OCI-LY1 (cell line): ENCODE measurements around the gene YIPF7.

ENCODE experiments used
- H2AFZ ChIP-seq: fragments of 200-600 bp; sonication (generic), shearing (Covaris generic); 2 replicates; pipeline ENCODE4 v1.6.0; 2014; ENCODE audit warnings: antibody characterized with exemption, mild to moderate bottlenecking, low read length
- H3F3A ChIP-seq: fragments of 200-600 bp; sonication (generic), shearing (Covaris generic); 2 replicates; pipeline ENCODE4 v1.6.0; 2014; ENCODE audit warnings: mild to moderate bottlenecking, antibody characterized with exemption, low read length, moderate library complexity; ENCODE audit not compliant: insufficient read depth
- H3K27ac ChIP-seq: fragments of 200-600 bp; sonication (generic); 2 replicates; pipeline ENCODE4 v1.5.1; 2014; ENCODE audit warnings: low read length, mixed run types, mild to moderate bottlenecking, low read depth; ENCODE audit not compliant: poor library complexity, severe bottlenecking
- H3K27me3 ChIP-seq: fragments of 200-600 bp; sonication (generic); 2 replicates; pipeline ENCODE4 v1.6.0; 2014; ENCODE audit warnings: antibody characterized with exemption, mild to moderate bottlenecking, low read length, moderate library complexity; ENCODE audit not compliant: insufficient read depth
- H3K36me3 ChIP-seq: fragments of 200-600 bp; sonication (generic); 2 replicates; pipeline ENCODE4 v1.6.1; 2014; ENCODE audit warnings: mild to moderate bottlenecking, antibody characterized with exemption, low read length, moderate library complexity, mixed read lengths; ENCODE audit not compliant: insufficient read depth
- H3K4me1 ChIP-seq: fragments of 200-600 bp; sonication (generic); 2 replicates; pipeline ENCODE4 v1.5.1; 2014; ENCODE audit warnings: mild to moderate bottlenecking, low read length, moderate library complexity; ENCODE audit not compliant: insufficient read depth, severe bottlenecking
- H3K4me2 ChIP-seq: fragments of 200-600 bp; sonication (generic), shearing (Covaris generic); 2 replicates; pipeline ENCODE4 v1.6.1; 2014; ENCODE audit warnings: low read length
- H3K4me3 ChIP-seq: fragments of 200-600 bp; sonication (generic); 2 replicates; pipeline ENCODE4 v1.5.1; 2014; ENCODE audit warnings: low read length, low read depth, mild to moderate bottlenecking, mixed read lengths; ENCODE audit not compliant: poor library complexity, severe bottlenecking
- H3K79me2 ChIP-seq: fragments of 200-600 bp; shearing (Covaris generic); 2 replicates; pipeline ENCODE4 v1.6.1; 2016; ENCODE audit warnings: mixed run types, low read length, mixed read lengths; ENCODE audit not compliant: insufficient read depth
- H3K9ac ChIP-seq: fragments of 200-600 bp; sonication (generic), shearing (Covaris generic); 2 replicates; pipeline ENCODE4 v1.6.1; 2014; ENCODE audit warnings: mild to moderate bottlenecking, low read length, mixed read lengths
- H3K9me2 ChIP-seq: fragments of 200-600 bp; sonication (generic), shearing (Covaris generic); 2 replicates; pipeline ENCODE4 v1.6.1; 2014; ENCODE audit warnings: low read depth, mild to moderate bottlenecking, low read length, mixed read lengths
- H3K9me3 ChIP-seq: fragments of 200-600 bp; shearing (Covaris generic); 2 replicates; pipeline ENCODE4 v1.6.1; 2014; ENCODE audit warnings: low read length, mixed read lengths
- H4K20me1 ChIP-seq: fragments of 200-600 bp; sonication (generic), shearing (Covaris generic); 2 replicates; pipeline ENCODE4 v1.6.0; 2016; ENCODE audit warnings: mild to moderate bottlenecking, low read length; ENCODE audit not compliant: insufficient read depth
- CTCF ChIP-seq: fragments of 200-600 bp; sonication (generic), shearing (Covaris generic); IDR thresholded peaks from 2 replicates; pipeline ENCODE4 v1.5.1; 2017; ENCODE audit warnings: mild to moderate bottlenecking, antibody characterized with exemption, low read length, moderate library complexity, mixed read lengths
- EZH2 ChIP-seq: fragments of 200-600 bp; sonication (generic), shearing (Covaris generic); IDR thresholded peaks from 2 replicates; pipeline ENCODE4 v1.8.0; 2017; ENCODE audit warnings: borderline replicate concordance, mixed run types, mild to moderate bottlenecking, antibody characterized with exemption, low read length, moderate library complexity, mixed read lengths

The YIPF7 gene

GRCh38 chr4:44652002-44652401 is 577 bp upstream of the YIPF7 start:
- no peaks in the 10 kb centered on the region for H3K9me3 ChIP-seq
- no peak overlapping the region for H3K9ac ChIP-seq
- no peak overlapping the region for H3K4me2 ChIP-seq
- H3K79me2 ChIP-seq: no peaks in the 10 kb centered on the region
- H3K27me3 ChIP-seq: no peaks in the 10 kb centered on the region
- no peaks in the 10 kb centered on the region for H3K4me1 ChIP-seq
- H3K4me3 ChIP-seq: no peak overlapping the region
- H3F3A ChIP-seq: no peaks in the 10 kb centered on the region
- no peak overlapping the region for H2AFZ ChIP-seq
- no peaks in the 10 kb centered on the region for H4K20me1 ChIP-seq
- TF ChIP-seq EZH2: no peak
- no peak for TF ChIP-seq CTCF
- H3K9me2 ChIP-seq: no peaks in the 10 kb centered on the region
- H3K27ac ChIP-seq: no peak overlapping the region
- H3K36me3 ChIP-seq: no peaks in the 10 kb centered on the region

GRCh38 chr4:44646151-44646550 is 5.3 kb downstream of the YIPF7 start:
- Histone ChIP-seq H3K4me2 (no peak overlapping the region), H2AFZ (no peak overlapping the region), H3K9me2 (no peaks in the 10 kb centered on the region), H3K4me1 (no peaks in the 10 kb centered on the region), H3K27ac (no peak overlapping the region), H3K9ac (no peak overlapping the region), H4K20me1 (no peaks in the 10 kb centered on the region), H3K9me3 (no peaks in the 10 kb centered on the region; the same call in 1 of the 2 replicates), H3K4me3 (no peak overlapping the region), H3K36me3 (no peaks in the 10 kb centered on the region), H3K79me2 (no peaks in the 10 kb centered on the region), H3K27me3 (no peaks in the 10 kb centered on the region), H3F3A (no peaks in the 10 kb centered on the region)
- TF ChIP-seq EZH2: no peak
- TF ChIP-seq CTCF: no peak

GRCh38 chr4:44638091-44638490 is 13.3 kb downstream of the YIPF7 start:
- Histone ChIP-seq H3K4me3 (no peak overlapping the region), H2AFZ (no peak overlapping the region), H3K27me3 (no peaks in the 10 kb centered on the region), H3K9ac (no peak overlapping the region), H3K27ac (no peak overlapping the region), H3K36me3 (no peaks in the 10 kb centered on the region), H3K4me1 (no peaks in the 10 kb centered on the region), H3K9me2 (no peaks in the 10 kb centered on the region), H3K9me3 (no peaks in the 10 kb centered on the region), H3K79me2 (no peaks in the 10 kb centered on the region), H3K4me2 (no peak overlapping the region), H3F3A (no peaks in the 10 kb centered on the region), H4K20me1 (no peaks in the 10 kb centered on the region)
- TF ChIP-seq EZH2: no peak
- no peak for TF ChIP-seq CTCF
